Measurements from ENCODE around the gene CLP1.
A peak's percentile ranks its signal among the peaks of the same experiment; 100 is the strongest.

CLP1 gene

DNA sequence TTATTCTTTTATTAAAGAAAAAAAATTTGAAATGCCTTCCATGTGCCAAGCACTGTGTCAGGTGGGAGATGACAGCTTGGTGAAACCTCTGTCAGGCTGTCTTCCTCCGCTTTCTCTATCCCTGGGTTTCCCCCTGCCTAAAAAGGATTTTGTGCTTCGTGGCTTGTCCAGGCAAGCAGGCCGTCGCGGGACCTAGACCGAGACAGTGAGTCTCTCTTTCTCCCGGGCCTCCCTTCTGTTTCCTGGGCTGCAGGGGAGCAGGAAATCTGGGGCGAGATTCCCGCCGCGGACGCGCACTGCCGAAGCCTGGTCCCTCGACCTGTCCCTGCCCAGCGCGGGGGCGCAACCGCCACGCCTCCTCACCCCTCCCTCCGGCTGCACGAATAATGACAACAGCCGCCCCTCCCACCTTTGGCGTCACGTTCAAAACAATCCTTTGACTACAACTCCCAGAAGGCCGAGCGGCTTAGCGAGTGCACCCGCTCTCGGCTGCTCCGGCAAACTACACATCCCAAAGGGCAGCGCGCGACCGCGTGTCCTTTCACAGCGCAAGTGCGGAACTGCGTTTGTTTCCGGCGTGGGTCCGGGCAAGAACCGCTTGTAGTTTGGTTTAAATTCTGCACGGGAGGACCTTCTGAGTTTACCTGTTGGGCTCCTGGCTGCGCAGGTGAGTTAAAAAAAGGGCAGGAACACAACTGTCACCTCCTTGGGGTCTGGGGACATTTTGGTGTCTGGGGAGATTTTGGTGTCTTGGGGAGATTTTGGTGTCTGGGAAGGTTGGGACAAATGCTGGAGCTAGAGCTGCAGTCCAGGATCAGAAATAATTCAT lies at the start of gene CLP1:
CLP1 (plus strand) TSS at position 569 of the 829 bp plus-strand sequence. CDS start 1,715 bp downstream, outside the sequence.
- TF ChIP-seq, protein P1, sequence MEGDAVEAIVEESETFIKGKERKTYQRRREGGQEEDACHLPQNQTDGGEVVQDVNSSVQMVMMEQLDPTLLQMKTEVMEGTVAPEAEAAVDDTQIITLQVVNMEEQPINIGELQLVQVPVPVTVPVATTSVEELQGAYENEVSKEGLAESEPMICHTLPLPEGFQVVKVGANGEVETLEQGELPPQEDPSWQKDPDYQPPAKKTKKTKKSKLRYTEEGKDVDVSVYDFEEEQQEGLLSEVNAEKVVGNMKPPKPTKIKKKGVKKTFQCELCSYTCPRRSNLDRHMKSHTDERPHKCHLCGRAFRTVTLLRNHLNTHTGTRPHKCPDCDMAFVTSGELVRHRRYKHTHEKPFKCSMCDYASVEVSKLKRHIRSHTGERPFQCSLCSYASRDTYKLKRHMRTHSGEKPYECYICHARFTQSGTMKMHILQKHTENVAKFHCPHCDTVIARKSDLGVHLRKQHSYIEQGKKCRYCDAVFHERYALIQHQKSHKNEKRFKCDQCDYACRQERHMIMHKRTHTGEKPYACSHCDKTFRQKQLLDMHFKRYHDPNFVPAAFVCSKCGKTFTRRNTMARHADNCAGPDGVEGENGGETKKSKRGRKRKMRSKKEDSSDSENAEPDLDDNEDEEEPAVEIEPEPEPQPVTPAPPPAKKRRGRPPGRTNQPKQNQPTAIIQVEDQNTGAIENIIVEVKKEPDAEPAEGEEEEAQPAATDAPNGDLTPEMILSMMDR (IDR thresholded peaks at IDR 0.05): peak; percentile 55
- Histone ChIP-seq H3K4me3 (ENCODE audit: low read depth in 1 of 2, low read length in 1 of 2) (peak within 1 kb of the TSS; percentile 79 to 88), H3K4me1 (ENCODE audit: control insufficient read depth in 1 of 2, insufficient read depth in 1 of 2, low read depth in 1 of 2, low read length in 1 of 2) (peaks cover 24 to 32% of the 10 kb centered on the region in 2 experiments), H3K27me3 (no peaks in the 10 kb centered on the region), H3K9me3 (no peaks in the 10 kb centered on the region), H3K36me3 (peaks cover 33% of the 10 kb centered on the region), H3K27ac (peak within 1 kb of the TSS; percentile 84)

DNA sequence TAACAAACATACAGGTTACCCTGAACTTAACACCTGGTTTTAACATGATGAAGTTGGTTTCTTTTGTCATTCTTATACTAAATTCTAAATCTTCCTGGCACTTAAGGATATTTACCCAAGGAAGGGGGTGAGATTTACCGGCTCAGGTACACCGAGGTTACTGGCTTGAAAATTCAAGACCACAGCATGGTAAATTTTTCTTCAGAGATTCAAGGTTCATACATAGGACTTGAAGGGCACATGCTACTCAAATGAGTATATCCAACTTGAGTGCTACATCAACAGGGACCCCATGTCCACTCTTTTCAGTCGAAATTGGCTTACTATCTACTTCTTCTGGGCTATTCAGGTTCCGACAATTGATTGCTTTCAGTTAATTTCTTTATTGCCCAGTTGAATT lies 47.4 kb upstream of the CLP1 start:
- H3K4me1 ChIP-seq (ENCODE audit: control insufficient read depth in 1 of 2, insufficient read depth in 1 of 2, low read depth in 1 of 2, low read length in 1 of 2): no peaks in the 10 kb centered on the region
- no peaks in the 10 kb centered on the region for H3K9me3 ChIP-seq
- TF ChIP-seq, protein P1 (IDR thresholded peaks at IDR 0.05): no peak
- no peaks in the 10 kb centered on the region for H3K27me3 ChIP-seq
- H3K4me3 ChIP-seq (ENCODE audit: low read depth in 1 of 2, low read length in 1 of 2): no peak overlapping the region
- no peak overlapping the region for H3K27ac ChIP-seq
- H3K36me3 ChIP-seq: no peaks in the 10 kb centered on the region

DNA sequence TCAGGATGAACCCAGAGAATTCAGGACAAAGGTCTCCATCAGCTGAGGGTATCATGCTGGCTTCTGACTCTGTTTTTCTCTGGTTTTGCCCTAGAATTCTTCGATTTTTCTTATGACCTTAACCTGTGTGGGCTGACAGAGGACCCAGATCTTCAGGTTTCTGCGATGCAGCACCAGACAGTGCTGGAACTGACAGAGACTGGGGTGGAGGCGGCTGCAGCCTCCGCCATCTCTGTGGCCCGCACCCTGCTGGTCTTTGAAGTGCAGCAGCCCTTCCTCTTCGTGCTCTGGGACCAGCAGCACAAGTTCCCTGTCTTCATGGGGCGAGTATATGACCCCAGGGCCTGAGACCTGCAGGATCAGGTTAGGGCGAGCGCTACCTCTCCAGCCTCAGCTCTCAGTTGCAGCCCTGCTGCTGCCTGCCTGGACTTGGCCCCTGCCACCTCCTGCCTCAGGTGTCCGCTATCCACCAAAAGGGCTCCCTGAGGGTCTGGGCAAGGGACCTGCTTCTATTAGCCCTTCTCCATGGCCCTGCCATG lies 43.3 kb upstream of the CLP1 start:
- Histone ChIP-seq H3K4me3 (ENCODE audit: low read depth in 1 of 2, low read length in 1 of 2) (no peak overlapping the region), H3K27me3 (no peaks in the 10 kb centered on the region), H3K27ac (no peak overlapping the region), H3K9me3 (no peaks in the 10 kb centered on the region), H3K4me1 (ENCODE audit: control insufficient read depth in 1 of 2, insufficient read depth in 1 of 2, low read depth in 1 of 2, low read length in 1 of 2) (no peaks in the 10 kb centered on the region), H3K36me3 (no peaks in the 10 kb centered on the region)
- TF ChIP-seq, protein P1 (IDR thresholded peaks at IDR 0.05): no peak

DNA sequence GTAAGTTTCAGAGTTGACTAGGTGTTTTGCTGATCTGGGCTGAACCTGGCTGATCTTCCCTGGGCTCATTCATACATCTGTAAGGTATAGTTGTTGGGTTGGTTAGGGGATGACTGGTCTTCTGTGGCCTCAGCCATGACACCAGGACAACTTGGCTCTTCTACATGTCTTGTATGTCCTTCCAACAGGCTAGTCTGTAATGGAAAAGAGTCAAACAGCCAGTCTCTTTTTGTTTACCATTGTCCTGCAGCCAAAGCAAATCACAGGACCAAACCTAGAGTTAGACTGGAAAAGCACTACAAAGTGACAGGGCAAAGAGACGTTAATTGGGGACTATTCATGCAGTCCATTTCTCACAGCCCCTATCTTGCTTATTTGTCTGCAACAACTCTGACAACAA lies 42.3 kb upstream of the CLP1 start:
- H3K36me3 ChIP-seq: no peaks in the 10 kb centered on the region
- H3K4me3 ChIP-seq (ENCODE audit: low read depth in 1 of 2, low read length in 1 of 2): no peak overlapping the region
- no peaks in the 10 kb centered on the region for H3K4me1 ChIP-seq (ENCODE audit: control insufficient read depth in 1 of 2, insufficient read depth in 1 of 2, low read depth in 1 of 2, low read length in 1 of 2)
- TF ChIP-seq, protein P1 (IDR thresholded peaks at IDR 0.05): no peak
- H3K27me3 ChIP-seq: no peaks in the 10 kb centered on the region
- no peaks in the 10 kb centered on the region for H3K9me3 ChIP-seq
- no peak overlapping the region for H3K27ac ChIP-seq

DNA sequence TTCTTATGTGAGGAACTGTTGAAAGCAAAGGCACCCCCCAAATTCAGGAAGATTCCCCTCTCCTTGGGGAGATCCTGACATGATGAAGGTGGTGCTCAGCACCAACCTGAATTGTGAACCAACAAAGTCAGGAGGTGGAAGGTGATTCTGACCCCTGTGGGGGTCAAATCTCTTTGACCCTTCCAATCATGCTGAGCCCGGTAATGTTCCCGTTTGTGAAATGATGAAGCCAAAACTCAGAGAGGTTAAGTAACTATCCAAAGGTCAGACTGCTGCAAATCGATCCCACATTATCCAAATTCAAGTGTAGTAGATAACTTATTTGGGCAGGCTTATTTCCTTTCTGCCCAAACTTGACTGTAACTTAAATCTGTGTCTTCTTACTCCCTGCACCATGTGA lies 41.0 kb upstream of the CLP1 start:
- H3K9me3 ChIP-seq: no peaks in the 10 kb centered on the region
- TF ChIP-seq, protein P1 (IDR thresholded peaks at IDR 0.05): no peak
- no peak overlapping the region for H3K27ac ChIP-seq
- no peak overlapping the region for H3K4me3 ChIP-seq (ENCODE audit: low read depth in 1 of 2, low read length in 1 of 2)
- H3K4me1 ChIP-seq (ENCODE audit: control insufficient read depth in 1 of 2, insufficient read depth in 1 of 2, low read depth in 1 of 2, low read length in 1 of 2): no peaks in the 10 kb centered on the region
- H3K36me3 ChIP-seq: no peaks in the 10 kb centered on the region
- H3K27me3 ChIP-seq: no peaks in the 10 kb centered on the region
